Gastrocnemius medialis (tissue), 4 donors: ENCODE results near the gene SKP1. TPM values are rescaled to one million over a fixed set of nuclear protein-coding genes. Genes with fewer than 3 reads are reported as not detected.
A peak's percentile ranks its signal among the peaks of the same experiment; 100 is the strongest.

Experiments used
- ATAC-seq, 2 donors: fragments of 150-250 bp; one replicate each; pipeline ENCODE4 v1.9.1; 2016
- DNase-seq, 2 donors: peaks; one replicate each; pipeline ENCODE4 v3.0.0-alpha.2; 2019
- H3K27ac ChIP-seq, 4 donors: fragments of 200-600 bp; sonication (generic); 1 replicate in 1 of 4; 2 replicates in 3 of 4; pipeline ENCODE4 v1.5.1; 2016 to 2018; ENCODE audit warnings: mild to moderate bottlenecking in 2 of 4, moderate library complexity in 1 of 4
- H3K27me3 ChIP-seq, 3 donors: fragments of 200-600 bp; sonication (generic) in 2 of 3; 1 replicate in 1 of 3; 2 replicates in 2 of 3; pipeline versions ENCODE4 v1.5.1 to v1.6.0; 2016 to 2019; ENCODE audit warnings: mild to moderate bottlenecking in 1 of 3, moderate library complexity in 1 of 3
- H3K36me3 ChIP-seq, 2 donors: fragments of 200-600 bp; sonication (generic) in 1 of 2; one replicate each; pipeline ENCODE4 v1.5.1; 2017 to 2018
- H3K4me1 ChIP-seq, 2 donors: fragments of 200-600 bp; sonication (generic) in 1 of 2; one replicate each; pipeline ENCODE4 v1.5.1; 2016 to 2017; ENCODE audit warnings: mild to moderate bottlenecking in 2 of 2
- H3K4me3 ChIP-seq, 4 donors: fragments of 200-600 bp; sonication (generic) in 3 of 4; 1 replicate in 1 of 4; 2 replicates in 3 of 4; pipeline ENCODE4 v1.5.1; 2016 to 2019; ENCODE audit warnings: mild to moderate bottlenecking in 2 of 4
- H3K9me3 ChIP-seq, 3 donors: fragments of 200-600 bp; sonication (generic) in 2 of 3; 1 replicate in 1 of 3; 2 replicates in 2 of 3; pipeline ENCODE4 v1.5.1; 2016 to 2019
- POLR2A ChIP-seq, 2 donors: fragments of 450-650 bp; IDR thresholded peaks; one replicate each; pipeline ENCODE4 v1.6.1; 2017; ENCODE audit warnings: antibody characterized with exemption in 2 of 2, mild to moderate bottlenecking in 2 of 2, moderate library complexity in 2 of 2
- in situ Hi-C, 4 donors: fragments of 200-750 bp; cut with MboI; loops; one replicate each; pipeline versions ENCODE4 v1.15.0 to v1.8.0; 2017; ENCODE audit warnings: low sequenced_read_pairs in 4 of 4
- intact Hi-C: fragments of 100-400 bp; cut with DNase I; formaldehyde crosslinking; loops from one replicate; pipeline ENCODE4 v1.15.1; 2023; ENCODE audit warnings: low total_unique reads
- total RNA-seq, 4 donors: library from RNA; depleted of rRNA; stranded (reverse); fragments of >200 nt; gene quantifications; one replicate each; pipeline versions ENCODE4 v1.1.0 to v1.2.3, GENCODE V29; 2016
- TF ChIP-seq, protein P1 (sequence below), 5 experiments: fragments of 450-650 bp in 3 of 5; fragments of 200-600 bp in 2 of 5; sonication (generic) in 2 of 5; IDR thresholded peaks in 4 of 5; conservative IDR thresholded peaks in 1 of 5; 1 replicate in 4 of 5; 2 replicates in 1 of 5; pipeline ENCODE4 v1.5.1; 2016 to 2019; ENCODE audit warnings: antibody characterized with exemption in 5 of 5, mild to moderate bottlenecking in 3 of 5, moderate library complexity in 3 of 5

SKP1 gene
- total RNA-seq, 4 donors from 2014 or later = 318 to 499 (median 476) TPM

DNA sequence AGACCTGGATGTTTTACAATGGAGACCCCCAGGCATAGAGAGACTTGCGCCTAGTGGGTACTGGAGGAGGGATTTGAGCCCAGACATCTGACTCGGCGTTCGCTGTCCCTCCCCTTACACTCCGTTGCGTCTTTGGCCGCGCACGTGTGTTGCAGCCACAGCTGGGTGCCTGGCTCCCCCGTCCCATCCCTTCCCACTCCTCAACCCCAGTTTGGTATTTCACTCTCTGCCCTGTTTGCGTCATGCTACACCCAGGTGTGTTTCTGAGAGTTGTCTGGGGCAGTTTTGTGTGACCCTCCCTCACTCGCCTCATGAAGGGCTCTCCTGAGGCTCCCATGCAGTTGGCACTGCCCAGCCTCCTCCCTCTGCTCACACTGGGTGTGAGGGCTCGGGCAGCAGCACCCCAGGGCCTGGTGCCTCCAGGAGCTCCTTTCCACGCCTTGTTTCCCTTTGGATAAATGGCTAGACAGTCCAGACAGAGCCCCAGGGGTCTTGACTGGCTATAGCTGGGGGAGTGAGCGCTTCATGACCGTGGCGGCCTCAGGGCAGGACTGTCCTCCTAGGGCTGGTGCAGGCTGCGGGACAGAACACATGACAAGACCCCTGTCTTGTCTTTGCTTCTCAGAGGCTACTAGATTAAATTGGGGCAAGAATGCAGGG lies 48.6 kb downstream of the SKP1 start:
- H3K4me3 ChIP-seq = no peak overlapping the region
- no peak for TF ChIP-seq POLR2A (IDR thresholded peaks at IDR 0.05)
- TF ChIP-seq, protein P1, sequence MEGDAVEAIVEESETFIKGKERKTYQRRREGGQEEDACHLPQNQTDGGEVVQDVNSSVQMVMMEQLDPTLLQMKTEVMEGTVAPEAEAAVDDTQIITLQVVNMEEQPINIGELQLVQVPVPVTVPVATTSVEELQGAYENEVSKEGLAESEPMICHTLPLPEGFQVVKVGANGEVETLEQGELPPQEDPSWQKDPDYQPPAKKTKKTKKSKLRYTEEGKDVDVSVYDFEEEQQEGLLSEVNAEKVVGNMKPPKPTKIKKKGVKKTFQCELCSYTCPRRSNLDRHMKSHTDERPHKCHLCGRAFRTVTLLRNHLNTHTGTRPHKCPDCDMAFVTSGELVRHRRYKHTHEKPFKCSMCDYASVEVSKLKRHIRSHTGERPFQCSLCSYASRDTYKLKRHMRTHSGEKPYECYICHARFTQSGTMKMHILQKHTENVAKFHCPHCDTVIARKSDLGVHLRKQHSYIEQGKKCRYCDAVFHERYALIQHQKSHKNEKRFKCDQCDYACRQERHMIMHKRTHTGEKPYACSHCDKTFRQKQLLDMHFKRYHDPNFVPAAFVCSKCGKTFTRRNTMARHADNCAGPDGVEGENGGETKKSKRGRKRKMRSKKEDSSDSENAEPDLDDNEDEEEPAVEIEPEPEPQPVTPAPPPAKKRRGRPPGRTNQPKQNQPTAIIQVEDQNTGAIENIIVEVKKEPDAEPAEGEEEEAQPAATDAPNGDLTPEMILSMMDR (IDR thresholded peaks at IDR 0.05 in 4 of 5, conservative IDR thresholded peaks at IDR 0.05 in 1 of 5) = no peak
- in situ Hi-C loops (loop anchor here in 1 of 4 donors (25.0 kb wide), 1 partner anchor 91 kb away; no protein-coding TSS in a partner anchor), intact Hi-C loops (no loop called here)
- H3K9me3 ChIP-seq = no peaks in the 10 kb centered on the region
- no peak for DNase-seq
- H3K4me1 ChIP-seq = peaks cover 17% of the 10 kb centered on the region in 2 donors
- no peak for ATAC-seq
- H3K27ac ChIP-seq = no peak overlapping the region
- no peaks in the 10 kb centered on the region for H3K27me3 ChIP-seq
- H3K36me3 ChIP-seq = peaks cover 0 to 9% of the 10 kb centered on the region in 2 donors

- Histone ChIP-seq H3K9me3 (no peaks in the 10 kb centered on the region), H3K27me3 (no peaks in the 10 kb centered on the region), H3K27ac (no peak overlapping the region), H3K4me3 (no peak overlapping the region), H3K4me1 (peaks cover 16 to 17% of the 10 kb centered on the region in 2 donors), H3K36me3 (peaks cover 0 to 9% of the 10 kb centered on the region in 2 donors)
- no peak for DNase-seq
- no peak for ATAC-seq
- no peak for TF ChIP-seq POLR2A (IDR thresholded peaks at IDR 0.05)
- TF ChIP-seq, protein P1 (IDR thresholded peaks at IDR 0.05 in 4 of 5, conservative IDR thresholded peaks at IDR 0.05 in 1 of 5) = no peak
- in situ Hi-C loops = loop anchor here in 1 of 4 donors (25.0 kb wide), 1 partner anchor 90 kb away; no protein-coding TSS in a partner anchor
- intact Hi-C loops = no loop called here
Measured at GRCh38 chr5:134127376-134127861, 49.3 kb downstream of the SKP1 start.

DNA sequence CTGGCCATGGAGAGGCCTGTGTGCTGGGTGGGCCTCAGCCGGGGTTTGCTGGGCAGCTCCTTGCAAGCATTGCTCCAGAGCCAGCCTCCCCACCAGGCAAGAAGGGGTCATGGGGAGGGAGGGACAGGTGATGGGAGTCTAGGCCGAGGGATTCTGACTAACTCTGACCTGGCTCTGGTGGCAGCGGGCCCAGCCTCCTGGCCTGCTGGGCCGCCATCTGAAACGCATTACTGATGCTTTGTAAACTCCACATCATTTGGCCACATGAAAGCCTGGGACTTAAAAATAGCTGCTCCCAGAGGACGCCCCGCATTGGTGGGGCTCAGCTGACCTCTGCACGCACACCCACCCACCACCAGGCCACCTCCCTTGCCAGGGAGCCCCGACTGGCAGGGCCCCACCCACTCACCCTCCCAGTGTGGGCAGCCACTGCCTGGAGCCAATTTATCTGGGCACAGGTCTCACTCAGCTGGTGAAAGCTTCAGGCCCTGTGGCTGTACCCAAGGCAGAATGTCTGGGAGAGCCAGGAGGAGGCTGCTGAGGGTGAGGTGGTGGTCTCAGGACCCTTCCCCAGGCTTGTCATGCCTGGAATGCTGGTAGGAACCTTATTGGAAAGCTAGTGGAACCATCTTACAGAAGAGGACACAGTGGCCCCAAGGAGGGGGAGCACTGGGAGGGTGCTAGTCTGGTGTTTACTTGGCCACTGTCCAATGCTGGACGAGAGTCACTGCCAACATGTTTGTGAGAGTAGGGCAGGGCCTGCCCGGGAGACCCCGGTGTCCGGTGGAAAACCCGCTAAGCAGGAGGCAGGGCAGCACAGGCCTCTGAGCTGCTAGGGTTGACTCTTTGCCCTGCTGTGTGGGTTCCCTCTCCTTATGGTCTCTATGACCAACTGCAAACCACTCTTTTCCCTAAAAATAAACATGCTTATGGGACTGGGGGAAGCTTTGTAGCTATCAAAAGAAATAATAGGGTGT lies 51.4 kb downstream of the SKP1 start:
- peaks cover 16 to 17% of the 10 kb centered on the region in 2 donors for H3K4me1 ChIP-seq
- no peak for TF ChIP-seq POLR2A (IDR thresholded peaks at IDR 0.05)
- TF ChIP-seq, protein P1 (IDR thresholded peaks at IDR 0.05 in 4 of 5, conservative IDR thresholded peaks at IDR 0.05 in 1 of 5) = no peak

DNA sequence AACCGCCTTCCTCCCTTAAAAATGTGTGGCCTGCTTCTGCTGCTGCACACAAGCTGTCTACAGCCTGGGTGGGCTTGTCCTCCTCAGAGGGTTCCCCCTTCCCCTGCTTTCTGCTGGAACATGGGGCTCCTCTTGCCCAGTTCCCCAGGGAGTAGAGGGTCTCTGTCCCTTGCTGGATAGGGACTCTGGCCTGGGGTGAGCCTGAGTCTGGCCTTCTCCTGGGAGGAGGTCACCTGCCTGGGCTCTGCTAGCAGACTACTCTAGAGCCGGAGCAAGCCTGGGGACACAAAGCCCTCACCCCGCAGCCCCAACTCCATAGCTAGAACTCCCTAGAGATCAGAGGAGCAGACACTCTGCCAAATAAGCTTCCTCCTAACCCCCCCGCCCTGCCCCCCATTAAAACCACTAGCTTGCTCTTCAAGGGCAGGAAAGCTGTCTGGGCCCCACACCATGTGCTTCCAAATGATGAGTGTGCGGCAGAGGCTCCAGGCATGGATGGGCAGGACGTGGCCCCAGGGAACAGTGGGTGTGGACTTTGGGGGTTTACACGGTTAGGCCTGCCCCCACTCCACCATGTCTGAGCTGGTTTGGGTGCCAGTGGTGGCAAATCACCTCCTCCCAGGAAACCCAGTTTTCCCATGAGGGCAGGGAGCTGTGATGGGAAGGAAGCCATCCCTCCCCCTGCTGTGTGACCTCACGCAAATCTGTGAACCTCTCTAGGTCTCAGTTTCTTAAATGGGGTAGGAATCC lies 52.3 kb downstream of the SKP1 start:
- intact Hi-C loops = no loop called here
- H3K36me3 ChIP-seq = no peaks in the 10 kb centered on the region
- DNase-seq (no peak), ATAC-seq (no peak)
- TF ChIP-seq, protein P1 (IDR thresholded peaks at IDR 0.05 in 4 of 5, conservative IDR thresholded peaks at IDR 0.05 in 1 of 5) = no peak
- no peaks in the 10 kb centered on the region for H3K9me3 ChIP-seq
- peaks cover 16 to 17% of the 10 kb centered on the region in 2 donors for H3K4me1 ChIP-seq
- in situ Hi-C loops = loop anchor here in 1 of 4 donors (25.0 kb wide), 1 partner anchor 87 kb away; no protein-coding TSS in a partner anchor
- H3K4me3 ChIP-seq = no peak overlapping the region
- no peaks in the 10 kb centered on the region for H3K27me3 ChIP-seq
- H3K27ac ChIP-seq = peak overlapping the region in 2 of 4 donors; percentile 15

More for the DNA sequence above, 51.4 kb downstream of the SKP1 start:
- Histone ChIP-seq H3K9me3 (no peaks in the 10 kb centered on the region), H3K27ac (peak overlapping the region; percentile 15 to 56 (median 35)), H3K4me3 (no peak overlapping the region), H3K36me3 (no peaks in the 10 kb centered on the region), H3K27me3 (no peaks in the 10 kb centered on the region)
- peak; percentile 25 to 42 for ATAC-seq
- intact Hi-C loops = no loop called here
- in situ Hi-C loops = loop anchor here in 1 of 4 donors (25.0 kb wide), 1 partner anchor 88 kb away; no protein-coding TSS in a partner anchor
- peak in 1 of 2 donors; percentile 44 for DNase-seq
